OCI-LY1 (cell line): ENCODE results near the gene DHRS1.

Source experiments
- CTCF ChIP-seq: fragments of 200-600 bp; sonication (generic), shearing (Covaris generic); IDR thresholded peaks from 2 replicates; pipeline ENCODE4 v1.5.1; 2017; ENCODE audit warnings: mild to moderate bottlenecking, antibody characterized with exemption, low read length, moderate library complexity, mixed read lengths
- EZH2 ChIP-seq: fragments of 200-600 bp; sonication (generic), shearing (Covaris generic); IDR thresholded peaks from 2 replicates; pipeline ENCODE4 v1.8.0; 2017; ENCODE audit warnings: borderline replicate concordance, mixed run types, mild to moderate bottlenecking, antibody characterized with exemption, low read length, moderate library complexity, mixed read lengths

- TF ChIP-seq EZH2 (no peak), CTCF (peak; percentile 67)
These were observed 20.0 kb downstream of the DHRS1 start for GRCh38 chr14:24279301-24280186.
